ENCODE data around the gene CDCA4. TPM values are rescaled to one million over a fixed set of nuclear protein-coding genes. Genes with fewer than 3 reads are reported as not detected.

Gene CDCA4
- total RNA-seq, 1 donor: 41.1 TPM

DNA sequence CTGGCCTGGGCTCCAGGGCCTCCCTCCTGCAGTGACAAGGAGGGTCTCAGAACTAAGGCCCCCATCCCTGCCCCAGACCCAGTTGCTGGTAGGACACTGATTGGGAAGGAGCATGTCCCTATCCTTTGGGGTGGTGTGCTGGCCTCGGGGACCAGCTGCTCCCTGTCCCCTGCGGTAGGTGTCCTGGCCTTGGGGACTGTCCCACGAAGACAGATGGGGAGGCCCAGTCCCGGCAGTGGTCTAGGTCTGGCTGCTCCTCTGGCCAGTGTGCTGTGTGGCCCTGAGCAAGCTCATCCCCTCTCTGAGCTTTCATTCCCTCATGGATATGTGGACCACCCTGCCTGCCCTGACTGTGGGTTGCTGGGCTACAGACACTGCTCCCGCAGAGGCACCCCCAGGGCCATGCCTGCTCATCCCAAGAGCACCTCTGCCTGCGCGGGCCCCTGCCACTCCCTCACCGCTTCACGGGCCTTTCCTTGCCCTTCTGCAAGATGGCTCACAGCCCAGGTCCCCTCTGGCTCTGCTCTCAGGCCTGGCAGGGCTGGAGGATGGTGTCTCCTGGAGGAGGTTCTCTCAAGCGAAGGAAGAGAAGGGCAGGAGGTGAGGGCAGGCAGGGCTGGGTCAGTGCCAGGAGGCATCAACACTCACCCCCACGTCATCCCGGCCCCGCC lies 55.2 kb downstream of the CDCA4 start:
- no peak for DNase-seq (ENCODE audit: low read depth)

GRCh38 chr14:104964546-104964945 lies 56.3 kb downstream of the CDCA4 start:
- DNase-seq (ENCODE audit: low read depth): no peak
- TF ChIP-seq CTCF (IDR thresholded peaks at IDR 0.05; ENCODE audit: insufficient read depth, low read length): no peak
- no peak overlapping the region for H3K4me3 ChIP-seq (ENCODE audit: low read depth, low read length)

More for the DNA sequence above, 55.2 kb downstream of the CDCA4 start:
- no peak for TF ChIP-seq CTCF (IDR thresholded peaks at IDR 0.05; ENCODE audit: insufficient read depth, low read length)
- H3K4me3 ChIP-seq (ENCODE audit: low read depth, low read length): no peak overlapping the region

Other genes starting within 250 kb of the CDCA4 start
- 93.1 and 127 TPM in 2 replicates for gene AKT1, start 225.3 kb downstream of the CDCA4 start, total RNA-seq (ENCODE audit: low replicate concordance)
- 2.5 and 5.0 TPM in 2 replicates for gene ZBTB42, start 220.0 kb downstream of the CDCA4 start, total RNA-seq (ENCODE audit: low replicate concordance)
- gene CEP170B, start 155.8 kb downstream of the CDCA4 start, total RNA-seq (ENCODE audit: low replicate concordance): 8.2 and 18.2 TPM in 2 replicates
- gene PLD4, start 96.2 kb downstream of the CDCA4 start, total RNA-seq (ENCODE audit: low replicate concordance): 0.09 and 0.16 TPM in 2 replicates
- 78.4 and 164 TPM in 2 replicates for gene AHNAK2, start 42.7 kb downstream of the CDCA4 start, total RNA-seq (ENCODE audit: low replicate concordance)
- gene CLBA1, start 35.3 kb downstream of the CDCA4 start, total RNA-seq (ENCODE audit: low replicate concordance): 2.8 and 8.0 TPM in 2 replicates
- gene GPR132, start 44.3 kb upstream of the CDCA4 start, total RNA-seq (ENCODE audit: low replicate concordance): 0.09 and 0.16 TPM in 2 replicates
- 0.63 and 3.1 TPM in 2 replicates for gene JAG2, start 147.7 kb upstream of the CDCA4 start, total RNA-seq (ENCODE audit: low replicate concordance)
- 11.7 and 25.3 TPM in 2 replicates for gene NUDT14, start 160.2 kb upstream of the CDCA4 start, total RNA-seq (ENCODE audit: low replicate concordance)
- gene BTBD6, start 227.4 kb upstream of the CDCA4 start, total RNA-seq (ENCODE audit: low replicate concordance): 51.0 and 123 TPM in 2 replicates